Smooth muscle cell (in vitro differentiated cells): ENCODE data around the gene IMPACT. TPM values are rescaled to one million over a fixed set of nuclear protein-coding genes. Genes with fewer than 3 reads are reported as not detected.
A peak's percentile ranks its signal among the peaks of the same experiment; 100 is the strongest.

ENCODE experiments used
- DNase-seq: peaks from one replicate; lab custom pipeline; 2025; ENCODE audit not compliant: unreplicated experiment; lab: John Stamatoyannopoulos, UW
- H2AFZ ChIP-seq: fragments of 200-600 bp; sonication (generic); 2 replicates; pipeline ENCODE4 v1.6.0; 2016; ENCODE audit warnings: antibody characterized with exemption, low read depth, mild to moderate bottlenecking
- H3F3A ChIP-seq: fragments of 200-600 bp; sonication (generic); 2 replicates; pipeline ENCODE4 v1.6.0; 2017; ENCODE audit warnings: antibody characterized with exemption, low read depth
- H3K27ac ChIP-seq: fragments of 200-600 bp; sonication (generic); 2 replicates; pipeline ENCODE4 v1.5.1; 2016; ENCODE audit warnings: low read depth, mild to moderate bottlenecking
- H3K27me3 ChIP-seq: fragments of 200-600 bp; sonication (generic); 2 replicates; pipeline ENCODE4 v1.6.1; 2016; ENCODE audit warnings: low read depth, mild to moderate bottlenecking
- H3K36me3 ChIP-seq: fragments of 200-600 bp; sonication (generic); 2 replicates; pipeline ENCODE4 v1.5.1; 2016; ENCODE audit warnings: low read depth
- H3K4me1 ChIP-seq: fragments of 200-600 bp; sonication (generic); 2 replicates; pipeline ENCODE4 v1.5.1; 2016; ENCODE audit warnings: low read depth
- H3K4me2 ChIP-seq: fragments of 200-600 bp; sonication (generic); 2 replicates; pipeline ENCODE4 v1.6.0; 2016; ENCODE audit warnings: mild to moderate bottlenecking
- H3K4me3 ChIP-seq: fragments of 200-600 bp; sonication (generic); 2 replicates; pipeline ENCODE4 v1.5.1; 2016; ENCODE audit warnings: mild to moderate bottlenecking
- H3K79me2 ChIP-seq: fragments of 200-600 bp; sonication (generic); 2 replicates; pipeline ENCODE4 v1.6.0; 2016; ENCODE audit warnings: low read depth, mild to moderate bottlenecking
- H3K9ac ChIP-seq: fragments of 200-600 bp; sonication (generic); 2 replicates; pipeline ENCODE4 v1.6.0; 2016; ENCODE audit warnings: low read depth
- H3K9me3 ChIP-seq: fragments of 200-600 bp; sonication (generic); replicated peaks from 2 replicates; pipeline ENCODE4 v1.5.1; 2016; ENCODE audit warnings: low read depth
- H4K20me1 ChIP-seq: fragments of 200-600 bp; sonication (generic); 2 replicates; pipeline ENCODE4 v1.6.0; 2016; ENCODE audit warnings: low read depth
- CTCF ChIP-seq: fragments of 200-600 bp; sonication (generic); IDR thresholded peaks from 2 replicates; pipeline ENCODE4 v1.5.1; 2017; ENCODE audit warnings: borderline replicate concordance, mild to moderate bottlenecking, antibody characterized with exemption; ENCODE audit not compliant: insufficient read depth, poor library complexity, severe bottlenecking
- WGBS: methylation state at CpG from one replicate; pipeline ENCODE4 v1.1.7; 2016; ENCODE audit warnings: low lambda C conversion rate; 5-methylcytosine and 5-hydroxymethylcytosine counted together
- polyA plus RNA-seq: library from polyadenylated mRNA; unstranded; fragments of >200 nt; fragmentation: Nextera tagmentation; extraction: Ambion mirVana; gene quantifications from 2 replicates; pipeline ENCODE4 v1.2.1, GENCODE V29; 2016
- total RNA-seq: library from RNA; depleted of rRNA; stranded (reverse); fragments of >200 nt; gene quantifications from 2 replicates; pipeline ENCODE4 v1.2.3, GENCODE V29; 2014

IMPACT gene
- total and polyA plus RNA-seq, 2 experiments from 2014 or later = 25.0 to 30.2 TPM

DNA sequence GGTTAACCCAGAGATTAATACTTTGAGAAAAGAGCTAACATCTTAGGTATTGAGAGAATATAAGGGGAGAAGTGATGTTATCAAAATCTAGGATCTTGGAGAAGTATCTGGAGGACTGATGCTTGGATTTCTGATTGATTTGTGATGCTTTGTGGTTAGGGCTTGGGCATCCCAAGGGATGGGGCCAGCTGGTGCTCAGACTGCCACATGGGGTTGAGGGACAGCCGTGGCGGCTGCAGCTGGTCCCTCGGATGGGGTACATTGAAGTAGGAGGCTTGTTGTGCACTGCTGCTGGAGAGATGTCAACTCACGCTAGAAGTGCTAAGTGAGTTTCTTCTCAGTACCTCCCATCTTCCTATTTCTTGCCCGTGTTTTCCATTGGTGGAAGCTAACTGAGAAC lies 56.4 kb downstream of the IMPACT start:
- no peaks in the 10 kb centered on the region for H3K27me3 ChIP-seq
- DNase-seq = no peak
- no peak overlapping the region for H3K4me3 ChIP-seq
- WGBS = 92% methylated on average over 5 of the region's 5 CpGs
- no peaks in the 10 kb centered on the region for H3K4me1 ChIP-seq
- no peaks in the 10 kb centered on the region for H3K36me3 ChIP-seq
- no peak overlapping the region for H3K4me2 ChIP-seq
- H2AFZ ChIP-seq = no peak overlapping the region
- no peak overlapping the region for H3K9ac ChIP-seq
- no peak for TF ChIP-seq CTCF
- no peaks in the 10 kb centered on the region for H3K79me2 ChIP-seq
- no peaks in the 10 kb centered on the region for H4K20me1 ChIP-seq
- H3K9me3 ChIP-seq = no peaks in the 10 kb centered on the region
- H3F3A ChIP-seq = no peaks in the 10 kb centered on the region
- no peak overlapping the region for H3K27ac ChIP-seq

- Histone ChIP-seq H3K27ac (no peak overlapping the region), H3K36me3 (no peaks in the 10 kb centered on the region), H4K20me1 (no peaks in the 10 kb centered on the region), H3K4me1 (no peaks in the 10 kb centered on the region), H2AFZ (no peak overlapping the region), H3F3A (no peaks in the 10 kb centered on the region), H3K4me2 (no peak overlapping the region), H3K9me3 (no peaks in the 10 kb centered on the region), H3K27me3 (no peaks in the 10 kb centered on the region), H3K4me3 (no peak overlapping the region), H3K79me2 (no peaks in the 10 kb centered on the region), H3K9ac (no peak overlapping the region)
- no peak for DNase-seq
- TF ChIP-seq CTCF = no peak
- WGBS = 91% methylated on average over 3 of the region's 3 CpGs
Observed at GRCh38 chr18:24485681-24486080, 59.2 kb downstream of the IMPACT start.

GRCh38 chr18:24486684-24487083 lies 60.2 kb downstream of the IMPACT start:
- WGBS = 89% methylated on average over 9 of the region's 9 CpGs
- H3K9me3 ChIP-seq = no peaks in the 10 kb centered on the region
- H2AFZ ChIP-seq = no peak overlapping the region
- H3K27ac ChIP-seq = no peak overlapping the region
- H3K9ac ChIP-seq = no peak overlapping the region
- H3K36me3 ChIP-seq = no peaks in the 10 kb centered on the region
- H3K4me3 ChIP-seq = no peak overlapping the region
- H4K20me1 ChIP-seq = no peaks in the 10 kb centered on the region
- H3K4me1 ChIP-seq = no peaks in the 10 kb centered on the region
- no peak for DNase-seq
- H3K27me3 ChIP-seq = no peaks in the 10 kb centered on the region
- no peaks in the 10 kb centered on the region for H3K79me2 ChIP-seq
- H3K4me2 ChIP-seq = no peak overlapping the region
- H3F3A ChIP-seq = no peaks in the 10 kb centered on the region
- no peak for TF ChIP-seq CTCF

DNA sequence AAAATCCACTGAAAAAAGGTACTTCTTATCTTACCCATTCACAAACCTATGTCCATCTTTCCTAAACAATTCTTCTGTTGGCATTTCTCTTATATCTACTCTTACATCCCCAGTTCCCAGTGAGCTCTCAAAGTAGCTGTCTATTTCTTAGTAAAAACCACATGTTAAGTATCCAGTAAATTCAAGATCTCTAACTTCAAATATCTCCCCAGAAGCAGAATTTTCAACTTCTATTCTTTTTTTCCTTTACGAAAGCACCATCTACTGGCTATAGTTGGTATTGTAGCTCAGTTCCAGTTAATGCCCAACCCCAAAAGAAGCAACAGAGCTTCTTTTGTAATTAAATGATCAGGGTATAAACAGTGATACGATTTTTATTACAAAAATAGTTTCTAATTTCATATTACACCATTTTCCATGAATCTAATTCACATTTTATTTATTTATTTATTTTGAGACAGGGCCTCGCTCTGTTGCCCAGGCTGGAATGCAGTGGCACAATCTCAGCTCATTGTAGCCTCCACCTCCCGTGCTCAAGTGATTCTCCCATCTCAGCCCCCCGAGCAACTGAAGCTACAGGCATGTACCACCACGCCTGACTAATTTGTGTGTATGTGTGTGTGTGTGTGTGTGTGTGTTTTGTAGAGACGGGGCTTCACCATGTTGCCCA lies 62.5 kb downstream of the IMPACT start:
- no peaks in the 10 kb centered on the region for H3K9me3 ChIP-seq
- H3K4me3 ChIP-seq = no peak overlapping the region
- 47% methylated on average over 7 of the region's 7 CpGs for WGBS
- H3K27me3 ChIP-seq = no peaks in the 10 kb centered on the region
- no peaks in the 10 kb centered on the region for H3K79me2 ChIP-seq
- no peaks in the 10 kb centered on the region for H4K20me1 ChIP-seq
- no peak overlapping the region for H3K4me2 ChIP-seq
- no peaks in the 10 kb centered on the region for H3F3A ChIP-seq
- DNase-seq = no peak
- no peaks in the 10 kb centered on the region for H3K36me3 ChIP-seq
- no peaks in the 10 kb centered on the region for H3K4me1 ChIP-seq
- no peak overlapping the region for H2AFZ ChIP-seq
- TF ChIP-seq CTCF = peak; percentile 78
- no peak overlapping the region for H3K27ac ChIP-seq
- no peak overlapping the region for H3K9ac ChIP-seq
